Fibroblast of peridontal ligament (primary cell): ENCODE data around the gene KLF13.

Source experiments
- DNase-seq: peaks from one replicate; pipeline ENCODE4 v3.0.0-alpha.2; 2010; ENCODE audit errors: extremely low read depth

The KLF13 gene

GRCh38 chr15:31326156-31326874 lies at the start of gene KLF13:
KLF13 (plus strand) TSS chr15:31326835; CDS start chr15:31327213, 378 bp downstream.
- DNase-seq, result peak; percentile 94

DNA sequence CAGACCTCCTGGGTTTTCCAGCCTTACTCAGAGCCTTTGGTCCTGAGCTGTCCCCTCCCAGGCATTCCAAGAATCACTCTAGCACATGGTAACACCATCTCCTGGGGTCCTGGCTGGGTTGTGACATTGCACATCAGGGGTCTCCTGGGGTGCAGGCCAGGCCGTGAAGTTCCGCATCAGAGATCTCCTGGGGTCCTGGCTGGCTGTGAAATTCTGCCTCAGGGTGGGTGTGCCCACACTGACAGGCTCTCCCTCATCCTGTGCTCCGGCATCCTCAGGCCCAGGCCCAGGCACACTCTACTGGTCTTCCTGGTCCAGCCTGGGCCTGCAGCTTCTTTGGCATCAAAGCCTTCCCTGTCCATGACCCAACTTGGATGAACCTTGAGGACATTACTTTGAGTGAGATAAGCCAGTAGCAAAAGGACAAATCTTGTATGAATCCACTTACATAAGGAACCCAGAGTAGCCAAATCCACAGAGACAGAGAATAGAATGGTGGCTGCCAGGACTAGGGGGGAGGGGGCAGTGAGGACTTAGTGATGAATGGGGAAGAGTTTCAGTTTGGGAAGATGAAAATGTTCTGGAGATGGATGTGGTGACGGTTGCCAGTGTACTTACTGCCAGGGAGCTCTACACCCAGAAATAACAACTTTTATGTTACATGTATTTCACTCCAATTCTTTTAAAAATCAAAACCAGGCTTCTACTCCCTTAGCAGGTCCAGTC lies 49.1 kb upstream of the KLF13 start:
- DNase-seq, result no peak

- DNase-seq, result no peak
These were observed 48.6 kb upstream of the KLF13 start for GRCh38 chr15:31278061-31278445.

- DNase-seq, result no peak
These were observed 48.0 kb upstream of the KLF13 start for GRCh38 chr15:31278544-31279220.

GRCh38 chr15:31279221-31280045 lies 47.2 kb upstream of the KLF13 start:
- no peak for DNase-seq

- no peak for DNase-seq
These were observed 46.4 kb upstream of the KLF13 start for GRCh38 chr15:31280046-31280830.

DNA sequence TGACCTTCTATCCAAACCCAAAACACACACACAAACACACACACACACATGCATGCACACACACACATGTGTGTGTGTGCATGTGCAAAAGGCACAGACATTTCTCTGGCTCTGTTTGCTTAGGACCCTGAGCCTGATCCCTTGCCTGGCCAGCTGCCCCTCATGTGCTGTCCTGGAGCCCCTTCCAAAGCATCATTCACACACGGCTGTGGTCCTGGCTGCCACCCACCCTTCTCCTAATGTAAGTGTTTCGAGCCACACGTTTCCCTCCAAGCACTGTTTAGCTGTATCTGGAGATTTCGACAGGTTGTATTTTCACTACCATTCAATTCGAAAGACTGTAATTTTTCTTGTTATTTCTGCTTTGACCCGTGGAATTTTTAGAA lies 45.8 kb upstream of the KLF13 start:
- DNase-seq, result no peak

DNA sequence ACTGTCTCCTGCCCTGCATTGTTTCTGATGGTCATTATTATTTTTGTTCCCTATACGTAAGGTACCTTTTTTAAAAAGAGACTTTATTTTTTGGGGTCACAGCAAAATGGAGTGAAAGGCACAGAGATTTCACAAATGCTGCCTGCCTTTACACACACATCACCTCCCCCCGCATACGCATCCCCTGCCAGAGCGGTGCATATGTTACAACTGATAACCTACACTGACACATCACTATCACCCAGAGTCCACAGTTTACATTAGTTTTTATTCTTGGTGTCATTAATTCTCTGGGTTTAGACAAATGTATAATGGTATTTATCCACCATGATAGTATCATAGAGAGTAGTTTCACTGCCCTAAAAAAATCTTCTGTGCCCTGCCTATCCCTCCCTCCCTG lies 43.6 kb upstream of the KLF13 start:
- no peak for DNase-seq

GRCh38 chr15:31285772-31286261 lies 40.8 kb upstream of the KLF13 start:
- DNase-seq, result no peak

GRCh38 chr15:31291048-31291578 lies 35.5 kb upstream of the KLF13 start:
- no peak for DNase-seq

- DNase-seq, result no peak
These were observed 34.1 kb upstream of the KLF13 start for GRCh38 chr15:31292391-31293015.

GRCh38 chr15:31293655-31294054 lies 33.0 kb upstream of the KLF13 start:
- DNase-seq, result no peak

DNA sequence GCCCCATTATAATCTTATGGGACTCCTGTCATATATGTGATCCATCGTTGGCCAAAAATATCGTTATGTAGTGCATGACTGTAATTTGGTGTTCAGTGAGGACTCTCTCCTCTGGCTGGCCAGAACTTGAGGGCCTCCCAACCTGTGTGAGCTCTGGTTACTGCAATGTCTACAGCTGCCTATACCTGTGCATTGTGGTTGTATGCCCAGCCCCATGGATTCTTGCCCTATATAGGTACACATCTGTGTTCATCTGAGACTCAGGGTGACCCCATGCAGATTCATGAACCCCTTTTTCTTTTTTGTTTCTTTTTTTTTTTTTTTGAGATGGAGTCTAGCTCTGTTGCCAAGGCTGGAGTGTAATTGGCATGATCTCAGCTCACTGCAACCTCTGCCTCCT lies 32.6 kb upstream of the KLF13 start:
- DNase-seq, result no peak

DNA sequence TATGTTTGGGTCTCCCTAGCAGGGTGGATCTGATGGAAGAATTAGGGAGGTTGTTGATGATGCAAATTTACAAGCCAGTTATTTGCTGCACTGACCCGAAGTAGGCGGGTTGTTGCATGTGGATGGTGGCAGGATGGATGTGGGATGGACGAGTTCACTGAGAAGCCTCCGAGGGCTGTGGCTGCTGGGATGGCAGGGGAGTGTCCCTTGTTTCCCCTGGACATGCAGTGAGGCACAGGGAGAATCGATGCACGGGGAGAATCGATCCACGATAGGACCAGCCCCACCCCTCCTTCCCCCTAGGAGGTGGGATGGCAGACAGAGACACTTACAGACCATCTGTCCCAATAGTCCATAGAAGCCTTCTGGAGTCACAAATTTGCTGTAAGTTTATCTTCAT lies 31.0 kb upstream of the KLF13 start:
- DNase-seq, result no peak

- no peak for DNase-seq
These were observed 30.4 kb upstream of the KLF13 start for GRCh38 chr15:31296219-31296645.

DNA sequence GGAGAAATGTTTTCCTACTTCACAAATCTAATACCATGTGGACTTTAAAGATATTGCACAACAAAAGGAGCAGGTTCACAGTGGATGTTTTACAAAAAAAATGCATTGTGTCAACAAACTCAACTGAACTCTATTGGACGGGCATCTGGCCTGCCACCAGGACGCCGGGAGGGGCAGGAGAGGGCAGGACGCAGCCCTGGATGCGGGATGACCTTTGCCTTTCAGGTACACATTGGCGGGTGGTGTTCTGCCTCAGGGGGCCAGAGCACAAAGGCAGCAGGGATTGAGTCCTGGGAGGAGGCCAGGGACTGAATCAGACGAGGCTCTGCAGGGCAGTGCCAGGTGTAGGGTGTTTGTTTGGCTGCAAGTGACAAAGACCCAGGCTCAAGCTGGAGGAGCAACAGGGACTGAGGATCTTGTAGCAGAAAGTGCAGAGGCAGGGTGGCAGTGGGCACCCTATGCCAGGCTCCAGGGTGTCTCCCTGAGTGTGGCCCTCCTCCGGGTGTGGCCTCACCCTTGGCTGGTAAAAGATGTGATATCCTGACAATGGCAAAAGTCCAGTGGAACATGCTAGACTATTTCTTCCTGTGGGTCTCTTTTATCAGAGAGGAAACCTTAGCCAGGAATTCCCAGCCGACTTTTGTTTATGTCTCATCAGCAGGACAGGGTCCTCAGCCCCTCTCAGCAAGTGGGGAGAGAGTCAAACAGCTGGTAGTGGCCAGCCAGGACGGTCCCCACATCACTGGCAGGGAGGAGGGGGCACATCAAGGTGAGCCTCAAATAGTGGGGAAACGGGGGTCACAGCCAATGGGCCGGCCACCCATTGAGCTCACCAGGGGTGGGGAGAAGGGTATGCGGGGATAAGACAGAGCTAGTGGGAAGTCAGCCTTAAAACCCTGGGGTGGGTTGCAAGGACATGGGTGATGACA lies 29.7 kb upstream of the KLF13 start:
- no peak for DNase-seq

DNA sequence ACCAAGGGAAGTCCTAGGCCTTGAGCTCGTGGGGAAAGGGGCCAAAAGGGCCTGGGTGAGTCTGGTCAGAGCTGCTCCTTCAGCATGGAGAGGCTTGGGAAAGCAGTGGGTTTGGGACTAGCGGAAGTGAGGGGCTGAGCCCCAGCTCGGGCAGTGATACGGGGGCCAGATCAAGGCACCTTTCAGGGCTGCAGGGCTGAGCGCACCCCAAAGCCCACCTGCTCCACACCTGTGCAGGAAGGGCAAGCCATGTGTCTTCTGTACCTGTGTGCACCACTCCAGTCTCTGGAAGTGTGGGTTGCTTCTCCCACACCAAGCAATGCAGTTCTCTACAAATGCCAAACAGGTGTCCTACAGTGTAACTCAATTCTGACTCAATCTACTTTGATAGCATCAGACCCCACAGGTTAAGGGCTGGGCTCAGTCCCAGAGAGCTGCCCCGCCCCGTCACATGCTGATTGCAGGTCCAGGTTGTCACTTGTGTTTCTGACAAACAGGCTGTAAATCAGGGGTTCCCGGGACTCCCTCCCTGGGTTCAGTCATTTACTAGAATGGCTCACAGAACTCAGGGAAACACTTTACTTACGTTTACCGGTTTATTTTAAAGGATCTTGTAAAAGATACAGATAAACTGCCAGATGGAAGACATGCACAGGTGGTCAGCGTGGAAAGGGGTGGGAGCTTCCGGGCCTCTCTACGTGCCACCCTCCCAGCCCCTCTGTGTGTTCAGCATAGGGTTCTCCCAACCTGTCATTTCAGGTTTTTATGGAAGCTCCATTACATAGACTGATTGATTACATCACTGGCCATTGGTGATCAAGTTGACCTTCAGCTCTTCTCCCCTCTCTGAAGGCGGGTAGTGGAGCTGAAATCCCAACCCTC lies 28.8 kb upstream of the KLF13 start:
- DNase-seq, result no peak

DNA sequence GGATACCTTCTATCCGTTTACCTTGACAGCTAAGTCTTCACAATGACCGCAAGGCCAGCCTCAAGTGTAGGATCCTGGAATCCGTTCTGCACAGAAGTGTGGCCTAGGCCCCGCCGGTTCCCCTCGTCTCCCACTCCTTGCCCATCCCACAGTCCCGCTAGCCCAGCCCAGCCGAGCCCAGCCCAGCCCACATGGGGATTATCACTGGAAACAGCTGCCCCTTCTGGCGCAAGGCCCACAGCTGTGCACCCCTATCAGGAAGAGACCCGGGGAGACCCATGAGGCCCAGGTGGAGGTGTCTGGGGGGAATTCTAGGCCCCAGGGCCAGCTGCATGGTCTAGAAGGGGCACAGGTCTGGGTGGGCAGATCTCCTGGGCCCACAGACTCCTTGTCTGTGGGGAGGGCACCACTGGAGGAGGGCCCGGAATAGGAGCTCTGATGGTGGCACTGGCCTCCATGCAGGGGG lies 27.9 kb upstream of the KLF13 start:
- DNase-seq, result no peak
